ENCODE results near the gene ABHD6. TPM values are rescaled to one million over a fixed set of nuclear protein-coding genes. Genes with fewer than 3 reads are reported as not detected.
"Not testable (repeated sequence)": the region's sequence is repeated elsewhere in the genome, so short reads cannot be mapped to it uniquely, and the experiment has no call there.

Gene ABHD6
- total RNA-seq, 2 donors from 2014 or later = 4.1 to 7.3 TPM

DNA sequence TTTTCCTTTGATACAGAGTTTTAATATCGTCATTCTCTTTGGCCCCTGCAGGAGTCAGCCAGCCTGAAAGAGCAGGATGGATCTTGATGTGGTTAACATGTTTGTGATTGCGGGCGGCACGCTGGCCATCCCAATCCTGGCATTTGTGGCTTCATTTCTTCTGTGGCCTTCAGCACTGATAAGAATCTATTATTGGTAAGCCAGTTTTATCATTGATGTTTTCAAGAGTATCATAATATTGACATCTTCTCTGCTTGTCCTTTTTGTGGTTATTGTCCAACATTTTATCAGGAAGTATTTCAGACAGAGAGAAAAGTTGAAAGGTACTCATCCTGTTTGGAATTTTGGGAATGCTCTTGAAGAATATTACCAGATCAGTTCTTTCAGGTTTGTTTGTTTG, 18.9 kb downstream of the ABHD6 start:
- ATAC-seq (replicated peaks in 1 of 2) = no peak
- DNase-seq = no peak

DNA sequence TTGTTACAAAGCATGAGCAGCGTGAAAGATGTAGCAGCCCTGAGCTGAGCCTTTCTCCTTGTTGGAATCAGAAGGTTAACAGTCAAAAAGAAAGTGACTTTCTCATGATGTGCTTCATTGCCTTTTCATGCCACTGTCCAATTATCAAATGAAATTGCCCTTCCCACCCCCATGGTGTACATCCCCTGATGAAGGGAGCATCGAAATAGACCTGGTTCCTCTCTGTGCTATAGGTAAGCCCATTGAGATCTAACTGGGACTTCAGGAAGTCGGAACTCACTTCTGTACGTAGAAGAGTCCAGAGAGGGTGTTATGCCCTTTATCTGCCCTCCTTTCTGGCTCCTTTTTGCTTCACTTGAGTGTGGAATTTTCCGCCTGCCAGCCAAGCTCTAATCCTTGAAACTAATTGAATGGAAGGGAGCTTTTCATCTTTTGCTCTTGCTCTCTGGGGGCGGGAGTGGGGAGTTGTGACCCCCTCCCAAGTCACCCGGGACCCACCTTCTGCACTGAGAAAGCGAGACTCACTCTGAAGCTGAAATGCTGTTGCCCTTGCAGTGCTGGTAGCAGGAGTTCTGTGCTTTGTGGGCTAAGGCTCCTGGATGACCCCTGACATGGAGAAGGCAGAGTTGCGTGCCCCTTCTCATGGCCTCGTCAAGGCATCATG, 20.9 kb downstream of the ABHD6 start:
- Mint-ChIP-seq H3K27ac (no peak overlapping the region), H3K27me3 (ENCODE audit: low read depth) (no peaks in the 10 kb centered on the region), H3K4me3 (no peak overlapping the region), H3K9me3 (no peaks in the 10 kb centered on the region), H3K4me1 (ENCODE audit: low read depth) (peaks cover 16% of the 10 kb centered on the region), H3K36me3 (ENCODE audit: insufficient read depth in 2 of 2) (peaks cover 0 to 1% of the 10 kb centered on the region in 2 donors)
- ATAC-seq (replicated peaks in 1 of 2) = no peak
- DNase-seq = no peak

More for the DNA sequence above, 18.9 kb downstream of the ABHD6 start:
- peaks cover 23% of the 10 kb centered on the region for H3K4me1 Mint-ChIP-seq (ENCODE audit: low read depth)
- H3K9me3 Mint-ChIP-seq = no peaks in the 10 kb centered on the region
- no peaks in the 10 kb centered on the region for H3K27me3 Mint-ChIP-seq (ENCODE audit: low read depth)
- peaks cover 0 to 1% of the 10 kb centered on the region in 2 donors for H3K36me3 Mint-ChIP-seq (ENCODE audit: insufficient read depth in 2 of 2)
- no peak overlapping the region for H3K27ac Mint-ChIP-seq
- H3K4me3 Mint-ChIP-seq = no peak overlapping the region

DNA sequence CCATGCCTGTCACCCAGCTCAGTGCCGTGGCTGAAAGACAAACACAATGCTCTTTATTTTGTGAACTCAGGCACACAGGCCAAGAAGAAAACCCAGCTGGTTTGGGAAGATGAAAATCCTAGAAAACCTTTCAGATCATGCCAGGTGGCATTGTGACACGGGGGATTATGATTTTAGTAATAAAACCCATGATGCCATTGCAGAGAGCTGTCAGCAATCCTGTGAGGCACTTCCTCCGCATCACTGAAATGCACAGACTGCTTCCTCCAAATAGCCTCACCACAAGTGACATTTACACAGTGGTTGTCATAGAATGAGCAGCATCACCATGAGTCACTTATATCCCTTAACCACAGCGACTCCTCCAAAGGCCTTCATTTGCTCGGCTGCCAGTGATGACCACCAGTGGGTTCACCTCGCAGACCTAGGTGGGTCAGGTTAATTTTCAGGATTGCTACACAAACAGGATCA, 22.7 kb downstream of the ABHD6 start:
- Mint-ChIP-seq H3K4me3 (no peak overlapping the region), H3K27me3 (ENCODE audit: low read depth) (no peaks in the 10 kb centered on the region), H3K36me3 (ENCODE audit: insufficient read depth in 2 of 2) (peaks cover 0 to 1% of the 10 kb centered on the region in 2 donors), H3K9me3 (no peaks in the 10 kb centered on the region), H3K27ac (peak overlapping the region; percentile 50), H3K4me1 (ENCODE audit: low read depth) (peaks cover 16% of the 10 kb centered on the region)
- DNase-seq = peak; percentile 13 to 22
- ATAC-seq (replicated peaks in 1 of 2) = peak; percentile 89 to 95

DNA sequence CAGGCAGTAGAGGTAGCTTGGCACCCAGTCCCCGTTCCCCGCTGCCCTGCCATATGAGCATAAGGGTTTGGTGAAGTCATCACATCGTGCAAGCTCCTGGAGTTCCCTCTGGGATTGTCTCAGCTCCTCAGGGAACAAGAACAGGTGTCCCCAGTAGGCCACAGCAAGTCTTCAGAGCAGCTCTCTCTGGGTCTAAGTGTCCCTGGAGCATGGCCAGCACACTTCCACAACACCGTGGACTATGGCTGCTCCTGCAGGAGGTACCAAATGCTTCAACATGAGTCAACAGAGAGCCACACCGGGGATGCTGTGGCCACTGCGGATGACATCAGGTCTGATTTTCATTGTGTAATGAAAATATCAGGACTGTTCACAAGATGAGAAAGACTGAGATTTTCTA, 23.1 kb downstream of the ABHD6 start:
- no peak overlapping the region for H3K4me3 Mint-ChIP-seq
- no peaks in the 10 kb centered on the region for H3K9me3 Mint-ChIP-seq
- H3K27me3 Mint-ChIP-seq (ENCODE audit: low read depth) = no peaks in the 10 kb centered on the region
- DNase-seq (no peak), ATAC-seq (replicated peaks in 1 of 2) (peak; percentile 27 to 56)
- H3K4me1 Mint-ChIP-seq (ENCODE audit: low read depth) = peaks cover 16% of the 10 kb centered on the region
- no peak overlapping the region for H3K27ac Mint-ChIP-seq
- peaks cover 0 to 1% of the 10 kb centered on the region in 2 donors for H3K36me3 Mint-ChIP-seq (ENCODE audit: insufficient read depth in 2 of 2)

DNA sequence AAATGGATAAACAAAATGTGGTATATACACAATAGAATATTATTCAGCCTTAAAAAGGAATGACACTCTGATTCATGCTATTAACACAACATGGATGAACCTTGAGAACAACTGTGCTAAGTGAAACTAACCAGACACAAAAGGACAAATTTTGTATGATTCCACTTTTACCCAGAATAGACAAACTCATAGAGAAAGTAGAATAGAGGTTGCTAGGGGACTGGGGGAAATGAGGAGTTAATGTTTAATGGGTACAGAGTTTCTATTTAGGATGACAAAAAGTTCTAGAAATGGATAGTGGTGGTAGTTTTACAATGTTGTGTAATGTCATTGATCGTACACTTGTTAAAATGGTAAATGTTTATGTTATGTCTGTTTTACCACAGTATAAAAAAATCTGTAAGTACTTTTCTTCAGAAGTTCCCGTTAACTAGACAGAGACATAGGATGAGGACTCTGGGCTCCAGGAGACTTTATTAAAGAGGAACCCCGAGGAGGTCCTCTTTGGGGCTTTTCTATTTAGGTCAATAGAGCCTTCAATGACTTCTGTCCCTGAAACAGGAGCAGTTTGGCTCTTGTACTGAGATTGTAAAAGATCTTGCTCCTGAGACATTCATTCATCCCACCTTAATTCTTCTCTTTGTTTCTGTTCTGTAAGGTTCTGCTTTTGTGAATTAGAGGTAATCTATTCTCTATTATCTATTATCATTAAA, 24.5 kb downstream of the ABHD6 start:
- Mint-ChIP-seq H3K4me1 (ENCODE audit: low read depth) (peaks cover 26% of the 10 kb centered on the region), H3K9me3 (no peaks in the 10 kb centered on the region)

DNA sequence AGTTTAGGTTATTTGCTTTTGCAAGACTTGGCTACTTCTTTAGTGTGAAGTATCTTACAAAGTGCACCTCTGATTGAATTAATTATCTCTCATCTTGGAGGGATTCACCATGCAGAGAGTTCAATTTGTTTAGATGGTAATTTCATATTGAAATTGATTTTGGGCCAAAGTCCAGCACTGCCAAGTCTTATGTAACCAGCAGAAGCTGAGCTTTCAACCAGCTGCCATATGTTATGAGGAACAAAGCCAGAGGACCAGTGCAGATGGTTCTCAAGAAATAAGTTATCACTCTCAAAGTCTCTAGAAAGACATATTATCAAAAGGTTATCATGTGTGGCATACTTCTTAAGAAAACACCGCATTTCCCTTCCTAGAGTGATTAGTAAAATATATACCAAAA, 29.0 kb downstream of the ABHD6 start:
- Mint-ChIP-seq H3K4me3 (no peak overlapping the region), H3K4me1 (ENCODE audit: low read depth) (peaks cover 17% of the 10 kb centered on the region), H3K27ac (no peak overlapping the region), H3K36me3 (ENCODE audit: insufficient read depth in 2 of 2) (peaks cover 0 to 2% of the 10 kb centered on the region in 2 donors), H3K27me3 (ENCODE audit: low read depth) (no peaks in the 10 kb centered on the region), H3K9me3 (no peaks in the 10 kb centered on the region)
- ATAC-seq (replicated peaks in 1 of 2) (no peak), DNase-seq (no peak)

More for the DNA sequence above, 24.5 kb downstream of the ABHD6 start:
- Mint-ChIP-seq H3K27me3 (ENCODE audit: low read depth) (no peaks in the 10 kb centered on the region), H3K4me3 (no peak overlapping the region), H3K27ac (no peak overlapping the region), H3K36me3 (ENCODE audit: insufficient read depth in 2 of 2) (peaks cover 0 to 1% of the 10 kb centered on the region in 2 donors)
- no peak for ATAC-seq (replicated peaks in 1 of 2)
- no peak for DNase-seq

DNA sequence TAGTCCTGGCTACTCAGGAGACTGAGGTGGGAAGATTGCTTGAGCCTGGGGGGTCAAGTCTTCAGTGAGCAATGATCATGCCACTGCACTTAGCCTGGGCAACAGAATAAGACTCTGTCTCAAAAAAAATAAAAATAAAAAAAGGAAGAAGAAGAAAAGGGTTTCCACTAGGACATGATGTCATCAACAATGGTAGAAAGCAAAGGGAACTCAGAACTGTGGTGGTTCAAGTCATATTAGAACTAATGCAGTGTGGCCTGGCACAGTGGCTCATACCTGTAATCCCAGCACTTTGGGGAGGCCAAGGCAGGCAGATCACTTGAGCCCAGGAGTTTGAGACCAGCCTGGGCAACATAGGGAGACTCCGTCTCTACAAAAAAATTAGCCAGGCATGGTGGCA, 30.0 kb downstream of the ABHD6 start:
- H3K27ac Mint-ChIP-seq = not testable (repeated sequence)

DNA sequence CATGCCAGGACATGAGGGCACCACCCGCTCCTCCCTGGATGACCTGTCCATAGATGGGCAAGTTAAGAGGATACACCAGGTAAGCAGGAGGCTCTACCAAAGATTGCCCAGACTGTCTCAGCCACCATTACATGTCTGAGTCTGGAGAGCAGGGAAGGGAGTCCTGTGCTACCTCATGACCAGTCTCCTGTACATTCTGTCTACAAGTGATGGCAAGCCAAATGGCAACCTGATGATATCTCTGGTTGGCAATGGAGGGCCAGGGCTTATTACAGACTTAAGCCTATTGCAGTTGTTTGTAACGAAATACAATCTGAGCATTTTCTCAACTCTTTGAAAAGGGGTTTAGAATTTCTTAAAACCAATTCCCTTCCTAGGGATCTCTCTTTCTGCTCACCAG, 31.8 kb downstream of the ABHD6 start:
- Mint-ChIP-seq H3K9me3 (no peaks in the 10 kb centered on the region), H3K27ac (no peak overlapping the region), H3K36me3 (ENCODE audit: insufficient read depth in 2 of 2) (peaks cover 0 to 2% of the 10 kb centered on the region in 2 donors), H3K4me1 (ENCODE audit: low read depth) (peaks cover 29% of the 10 kb centered on the region), H3K4me3 (no peak overlapping the region), H3K27me3 (ENCODE audit: low read depth) (no peaks in the 10 kb centered on the region)
- DNase-seq (no peak), ATAC-seq (replicated peaks in 1 of 2) (no peak)

More for the DNA sequence above, 30.0 kb downstream of the ABHD6 start:
- H3K9me3 Mint-ChIP-seq; ATAC-seq (replicated peaks in 1 of 2); DNase-seq; H3K36me3 Mint-ChIP-seq (ENCODE audit: insufficient read depth in 2 of 2); H3K27me3 Mint-ChIP-seq (ENCODE audit: low read depth); H3K4me3 Mint-ChIP-seq: not testable (repeated sequence)
- H3K4me1 Mint-ChIP-seq (ENCODE audit: low read depth) = peaks cover 26% of the 10 kb centered on the region

DNA sequence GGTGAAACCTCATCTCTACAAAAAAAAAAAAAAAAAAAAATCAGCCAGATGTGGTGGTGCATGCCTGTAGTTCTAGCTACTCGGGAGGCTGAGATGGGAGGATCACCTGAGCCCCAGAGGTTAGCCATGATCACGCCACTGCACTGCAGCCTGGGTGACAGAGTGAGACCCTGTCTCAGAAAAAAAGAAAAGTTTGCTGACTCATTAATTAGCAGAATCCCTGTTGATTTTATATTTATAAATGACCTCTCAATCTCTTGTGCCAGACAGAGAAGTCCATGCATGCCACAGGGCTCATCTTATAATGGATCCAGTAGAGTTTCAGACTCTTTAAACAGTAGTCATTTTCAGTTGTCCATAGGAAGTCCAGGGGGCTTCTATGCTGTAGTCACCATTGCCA, 32.9 kb downstream of the ABHD6 start:
- Mint-ChIP-seq H3K27me3 (ENCODE audit: low read depth) (no peaks in the 10 kb centered on the region), H3K4me3 (no peak overlapping the region), H3K4me1 (ENCODE audit: low read depth) (peaks cover 29% of the 10 kb centered on the region), H3K9me3 (no peaks in the 10 kb centered on the region), H3K27ac (no peak overlapping the region), H3K36me3 (ENCODE audit: insufficient read depth in 2 of 2) (peaks cover 0 to 4% of the 10 kb centered on the region in 2 donors)
- no peak for ATAC-seq (replicated peaks in 1 of 2)
- DNase-seq = no peak

DNA sequence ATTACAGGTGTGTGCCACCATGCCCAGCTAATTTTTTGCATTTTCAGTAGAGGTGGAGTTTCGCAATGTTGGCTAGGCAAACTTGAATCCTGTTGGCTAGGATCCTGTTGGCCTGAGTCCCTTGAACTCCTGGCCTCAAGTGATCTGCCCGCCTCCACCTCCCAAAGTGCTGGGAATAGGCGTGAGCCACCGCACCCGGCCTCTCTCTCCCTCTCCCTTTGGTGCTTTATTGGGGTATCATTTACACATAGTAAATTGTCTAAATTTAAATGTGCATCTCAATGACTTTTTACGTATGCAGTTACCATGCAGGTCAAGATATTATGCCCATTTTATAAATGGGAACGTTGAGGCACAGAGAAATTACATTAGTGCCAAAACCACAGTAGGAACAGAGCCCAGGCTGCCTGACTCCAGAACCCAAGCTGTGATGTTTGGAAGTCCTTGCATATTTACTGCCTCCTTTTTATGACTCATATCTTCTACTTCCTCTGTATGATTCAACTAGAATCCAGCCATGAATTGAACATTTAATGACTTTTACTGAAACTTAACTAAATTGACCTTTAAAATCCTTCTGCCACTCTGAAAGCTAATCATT, 34.4 kb downstream of the ABHD6 start:
- H3K4me1 Mint-ChIP-seq (ENCODE audit: low read depth) = peaks cover 19% of the 10 kb centered on the region
- H3K27ac Mint-ChIP-seq = peak overlapping the region; percentile 48
- peak overlapping the region in 1 of 2 donors; percentile 56 for H3K4me3 Mint-ChIP-seq
- peaks cover 3% of the 10 kb centered on the region in 2 donors for H3K9me3 Mint-ChIP-seq
- no peak for DNase-seq
- no peaks in the 10 kb centered on the region for H3K27me3 Mint-ChIP-seq (ENCODE audit: low read depth)
- ATAC-seq (replicated peaks in 1 of 2) = peak in 1 of 2 donors; percentile 66
- H3K36me3 Mint-ChIP-seq (ENCODE audit: insufficient read depth in 2 of 2) = peaks cover 4 to 9% of the 10 kb centered on the region in 2 donors

DNA sequence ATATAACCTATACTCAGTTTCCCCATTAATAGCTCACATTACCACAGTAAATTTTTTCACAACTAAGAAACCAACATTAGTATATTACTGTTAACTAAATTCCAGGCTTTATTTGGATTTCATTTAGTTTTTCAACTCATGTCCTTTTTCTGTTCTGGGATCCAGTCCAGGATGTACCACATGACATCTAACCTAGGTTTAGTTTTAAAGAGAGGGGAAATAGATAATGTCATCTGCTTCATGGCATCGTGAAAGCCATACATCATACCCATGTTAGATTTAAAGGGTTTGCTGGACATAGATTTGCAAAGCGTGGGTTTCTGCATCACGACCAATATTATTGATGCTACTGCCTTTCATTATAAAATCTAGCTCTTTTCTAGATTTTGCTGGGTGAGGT, 35.3 kb downstream of the ABHD6 start:
- Mint-ChIP-seq H3K36me3 (ENCODE audit: insufficient read depth in 2 of 2) (peaks cover 4 to 9% of the 10 kb centered on the region in 2 donors), H3K9me3 (peaks cover 3% of the 10 kb centered on the region in 2 donors), H3K27me3 (ENCODE audit: low read depth) (no peaks in the 10 kb centered on the region), H3K4me3 (no peak overlapping the region), H3K4me1 (ENCODE audit: low read depth) (peaks cover 12% of the 10 kb centered on the region), H3K27ac (no peak overlapping the region)
- DNase-seq (no peak), ATAC-seq (replicated peaks in 1 of 2) (no peak)

DNA sequence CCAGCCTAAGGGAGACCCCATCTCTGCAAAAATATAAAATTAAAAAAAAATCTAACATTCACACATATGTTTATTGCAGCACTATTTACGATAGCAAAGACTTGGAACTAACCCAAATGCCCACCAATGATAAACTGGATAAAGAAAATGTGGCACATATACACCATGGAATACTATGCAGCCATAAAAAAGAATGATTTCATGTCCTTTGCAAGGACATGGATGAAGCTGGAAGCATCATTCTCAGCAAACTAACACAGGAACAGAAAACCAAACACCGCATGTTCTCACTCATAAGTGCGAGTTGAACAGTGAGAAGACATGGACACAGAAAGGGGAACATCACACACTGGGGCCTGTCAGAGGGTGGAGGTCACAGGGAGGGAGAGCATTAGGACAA, 35.8 kb downstream of the ABHD6 start:
- not testable (repeated sequence) for H3K9me3 Mint-ChIP-seq; ATAC-seq (replicated peaks in 1 of 2); H3K27me3 Mint-ChIP-seq (ENCODE audit: low read depth); H3K27ac Mint-ChIP-seq; DNase-seq; H3K36me3 Mint-ChIP-seq (ENCODE audit: insufficient read depth in 2 of 2); H3K4me3 Mint-ChIP-seq
- H3K4me1 Mint-ChIP-seq (ENCODE audit: low read depth) = peaks cover 12% of the 10 kb centered on the region

DNA sequence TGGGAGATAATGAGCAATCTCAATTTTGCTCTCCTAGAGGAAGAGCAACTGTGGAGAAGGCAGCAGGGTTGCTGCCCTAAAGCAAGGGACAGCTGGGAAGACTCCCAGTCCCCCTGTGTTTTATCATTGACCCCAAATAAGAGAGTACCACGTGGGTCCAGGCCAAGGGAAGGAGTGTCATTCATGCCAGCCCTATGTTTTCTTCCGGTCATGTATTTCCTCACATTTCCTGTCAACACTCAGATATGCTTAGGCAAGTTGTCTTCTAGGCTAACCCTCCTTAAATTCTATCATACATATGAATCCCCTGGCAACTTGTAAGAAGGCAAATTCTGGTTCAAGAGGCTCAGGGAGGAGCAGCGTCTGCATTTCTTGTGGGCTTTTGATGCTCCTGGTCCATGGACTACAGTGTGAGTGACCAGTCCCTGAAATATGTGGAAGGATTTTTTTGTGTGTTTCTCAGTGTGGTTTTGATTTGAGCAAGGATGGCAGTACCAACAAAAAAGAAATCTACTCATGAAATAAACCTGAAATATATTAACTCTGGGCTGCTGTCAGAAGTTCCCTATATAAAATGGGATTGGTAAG, 36.5 kb downstream of the ABHD6 start:
- no peak for ATAC-seq (replicated peaks in 1 of 2)
- Mint-ChIP-seq H3K9me3 (peaks cover 3% of the 10 kb centered on the region in 2 donors), H3K27me3 (ENCODE audit: low read depth) (no peaks in the 10 kb centered on the region), H3K27ac (no peak overlapping the region), H3K4me3 (no peak overlapping the region), H3K4me1 (ENCODE audit: low read depth) (peaks cover 12% of the 10 kb centered on the region), H3K36me3 (ENCODE audit: insufficient read depth in 2 of 2) (peaks cover 4 to 8% of the 10 kb centered on the region in 2 donors)
- DNase-seq = no peak

All from activated T-cell treated with anti-CD3 and anti-CD28 coated beads, Interleukin-2, amount 50 U/mL, for 72 hours (primary cell).